BE2C (cell line): ENCODE results near the gene TECPR2. TPM values are rescaled to one million over a fixed set of nuclear protein-coding genes. Genes with fewer than 3 reads are reported as not detected.

Experiments
- DNase-seq: peaks from one replicate; pipeline ENCODE4 v3.0.0-alpha.2; 2020
- H3K27me3 ChIP-seq: fragments of 250-450 bp; sonication (Bioruptor Pico); 2 replicates; pipeline ENCODE4 v1.5.1; 2020; ENCODE audit warnings: mild to moderate bottlenecking
- H3K36me3 ChIP-seq: fragments of 250-450 bp; sonication (Bioruptor Pico); 2 replicates; pipeline ENCODE4 v1.5.1; 2020; ENCODE audit warnings: mild to moderate bottlenecking
- H3K4me1 ChIP-seq: fragments of 250-450 bp; sonication (Bioruptor Pico); 2 replicates; pipeline ENCODE4 v1.5.1; 2020
- H3K4me3 ChIP-seq: 2 replicates; pipeline ENCODE4 v1.5.1; 2011; ENCODE audit warnings: low read depth, low read length
- H3K9me3 ChIP-seq: fragments of 250-450 bp; sonication (Bioruptor Pico); 2 replicates; pipeline ENCODE4 v1.5.1; 2020
- polyA plus RNA-seq: library from polyadenylated mRNA; unstranded; fragments of >200 nt; gene quantifications from one replicate; pipeline ENCODE4 v1.2.1, GENCODE V29; 2012; ENCODE audit warnings: low read depth, missing spikeins; ENCODE audit not compliant: insufficient read length, insufficient read depth
- TF ChIP-seq, protein P1 (sequence below): IDR thresholded peaks from 2 replicates; pipeline ENCODE4 v1.5.1; 2012; ENCODE audit warnings: mild to moderate bottlenecking, low read depth, low read length

Gene TECPR2, protein sequence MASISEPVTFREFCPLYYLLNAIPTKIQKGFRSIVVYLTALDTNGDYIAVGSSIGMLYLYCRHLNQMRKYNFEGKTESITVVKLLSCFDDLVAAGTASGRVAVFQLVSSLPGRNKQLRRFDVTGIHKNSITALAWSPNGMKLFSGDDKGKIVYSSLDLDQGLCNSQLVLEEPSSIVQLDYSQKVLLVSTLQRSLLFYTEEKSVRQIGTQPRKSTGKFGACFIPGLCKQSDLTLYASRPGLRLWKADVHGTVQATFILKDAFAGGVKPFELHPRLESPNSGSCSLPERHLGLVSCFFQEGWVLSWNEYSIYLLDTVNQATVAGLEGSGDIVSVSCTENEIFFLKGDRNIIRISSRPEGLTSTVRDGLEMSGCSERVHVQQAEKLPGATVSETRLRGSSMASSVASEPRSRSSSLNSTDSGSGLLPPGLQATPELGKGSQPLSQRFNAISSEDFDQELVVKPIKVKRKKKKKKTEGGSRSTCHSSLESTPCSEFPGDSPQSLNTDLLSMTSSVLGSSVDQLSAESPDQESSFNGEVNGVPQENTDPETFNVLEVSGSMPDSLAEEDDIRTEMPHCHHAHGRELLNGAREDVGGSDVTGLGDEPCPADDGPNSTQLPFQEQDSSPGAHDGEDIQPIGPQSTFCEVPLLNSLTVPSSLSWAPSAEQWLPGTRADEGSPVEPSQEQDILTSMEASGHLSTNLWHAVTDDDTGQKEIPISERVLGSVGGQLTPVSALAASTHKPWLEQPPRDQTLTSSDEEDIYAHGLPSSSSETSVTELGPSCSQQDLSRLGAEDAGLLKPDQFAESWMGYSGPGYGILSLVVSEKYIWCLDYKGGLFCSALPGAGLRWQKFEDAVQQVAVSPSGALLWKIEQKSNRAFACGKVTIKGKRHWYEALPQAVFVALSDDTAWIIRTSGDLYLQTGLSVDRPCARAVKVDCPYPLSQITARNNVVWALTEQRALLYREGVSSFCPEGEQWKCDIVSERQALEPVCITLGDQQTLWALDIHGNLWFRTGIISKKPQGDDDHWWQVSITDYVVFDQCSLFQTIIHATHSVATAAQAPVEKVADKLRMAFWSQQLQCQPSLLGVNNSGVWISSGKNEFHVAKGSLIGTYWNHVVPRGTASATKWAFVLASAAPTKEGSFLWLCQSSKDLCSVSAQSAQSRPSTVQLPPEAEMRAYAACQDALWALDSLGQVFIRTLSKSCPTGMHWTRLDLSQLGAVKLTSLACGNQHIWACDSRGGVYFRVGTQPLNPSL (N-terminal part only)
- 3.4 TPM for polyA plus RNA-seq

- H3K27me3 ChIP-seq = no peaks in the 10 kb centered on the region
- peak; percentile 99 for DNase-seq
- H3K4me1 ChIP-seq = peaks cover 4% of the 10 kb centered on the region
- H3K4me3 ChIP-seq = peak within 1 kb of the TSS; percentile 81
- TF ChIP-seq, protein P1, sequence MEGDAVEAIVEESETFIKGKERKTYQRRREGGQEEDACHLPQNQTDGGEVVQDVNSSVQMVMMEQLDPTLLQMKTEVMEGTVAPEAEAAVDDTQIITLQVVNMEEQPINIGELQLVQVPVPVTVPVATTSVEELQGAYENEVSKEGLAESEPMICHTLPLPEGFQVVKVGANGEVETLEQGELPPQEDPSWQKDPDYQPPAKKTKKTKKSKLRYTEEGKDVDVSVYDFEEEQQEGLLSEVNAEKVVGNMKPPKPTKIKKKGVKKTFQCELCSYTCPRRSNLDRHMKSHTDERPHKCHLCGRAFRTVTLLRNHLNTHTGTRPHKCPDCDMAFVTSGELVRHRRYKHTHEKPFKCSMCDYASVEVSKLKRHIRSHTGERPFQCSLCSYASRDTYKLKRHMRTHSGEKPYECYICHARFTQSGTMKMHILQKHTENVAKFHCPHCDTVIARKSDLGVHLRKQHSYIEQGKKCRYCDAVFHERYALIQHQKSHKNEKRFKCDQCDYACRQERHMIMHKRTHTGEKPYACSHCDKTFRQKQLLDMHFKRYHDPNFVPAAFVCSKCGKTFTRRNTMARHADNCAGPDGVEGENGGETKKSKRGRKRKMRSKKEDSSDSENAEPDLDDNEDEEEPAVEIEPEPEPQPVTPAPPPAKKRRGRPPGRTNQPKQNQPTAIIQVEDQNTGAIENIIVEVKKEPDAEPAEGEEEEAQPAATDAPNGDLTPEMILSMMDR = no peak
- H3K9me3 ChIP-seq = no peaks in the 10 kb centered on the region
- peaks cover 9% of the 10 kb centered on the region for H3K36me3 ChIP-seq
Observed at GRCh38 chr14:102362545-102363181, at the start of gene TECPR2, which contains the start of gene CINP. TECPR2 (plus strand) TSS chr14:102362941; CDS start chr14:102376722, 13,781 bp downstream. CINP (minus strand) TSS chr14:102362890; CDS start chr14:102362851, 39 bp downstream.

DNA sequence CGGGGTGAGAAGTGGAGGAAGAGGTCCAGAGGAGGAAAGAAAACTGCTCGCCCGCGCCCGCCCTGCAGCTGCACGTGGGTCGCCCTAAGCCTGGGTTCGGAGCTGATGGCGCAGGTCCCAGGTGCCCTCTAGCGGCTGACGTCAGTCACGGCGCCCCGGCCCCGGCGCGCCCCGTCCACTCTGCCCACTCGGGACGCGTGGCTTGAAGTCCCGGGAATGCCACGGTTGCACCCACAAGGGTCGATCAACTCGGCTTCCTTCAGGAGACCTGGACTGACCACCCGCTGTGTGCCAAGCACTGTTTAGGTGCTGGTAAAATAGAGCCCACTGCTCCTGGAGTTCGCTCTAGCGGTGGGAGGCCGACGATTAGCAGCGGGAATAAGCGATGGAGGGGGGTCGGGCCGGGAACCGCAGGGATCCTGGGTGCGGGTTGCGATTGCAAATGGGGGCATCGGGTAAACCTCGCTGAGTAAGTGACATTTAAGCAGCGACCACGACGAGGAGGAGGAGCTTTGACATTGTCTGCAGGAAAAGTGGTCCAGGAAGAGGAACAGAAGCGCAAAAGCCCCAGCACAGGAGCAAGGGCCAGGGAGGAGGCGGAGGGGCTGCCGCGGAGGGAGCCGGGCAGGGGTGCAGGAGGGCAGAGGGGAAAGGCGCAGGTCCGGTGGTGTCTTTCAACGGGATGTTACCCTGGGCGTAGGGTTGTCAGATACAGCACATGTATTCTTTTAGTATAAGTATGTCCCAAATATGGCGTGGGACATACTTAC lies 48.3 kb upstream of the TECPR2 start:
- Histone ChIP-seq H3K4me1 (peaks cover 10% of the 10 kb centered on the region), H3K9me3 (no peaks in the 10 kb centered on the region), H3K36me3 (no peaks in the 10 kb centered on the region), H3K4me3 (peak overlapping the region; percentile 75), H3K27me3 (no peaks in the 10 kb centered on the region)
- DNase-seq = peak; percentile 87
- TF ChIP-seq, protein P1 = peak; percentile 82

DNA sequence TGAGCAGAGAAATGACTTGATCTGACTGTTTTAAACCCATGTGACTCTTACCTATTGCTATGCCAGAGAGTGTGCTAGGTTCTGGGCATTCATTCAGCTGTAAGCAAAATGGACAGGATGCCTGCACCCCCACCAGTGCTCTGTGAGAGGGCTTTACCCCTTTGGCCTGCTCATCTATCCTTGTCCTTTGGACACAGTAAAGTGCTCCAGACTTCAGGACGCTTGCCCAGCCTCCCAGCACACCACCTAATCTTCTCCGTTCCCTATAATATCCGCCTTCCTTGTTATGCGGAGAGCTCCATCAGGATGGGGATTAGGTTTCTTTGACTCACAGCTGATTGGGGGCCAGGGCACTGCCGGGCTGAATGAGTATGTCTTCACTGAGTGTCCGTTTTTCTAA lies 47.6 kb upstream of the TECPR2 start:
- no peaks in the 10 kb centered on the region for H3K27me3 ChIP-seq
- DNase-seq = no peak
- peaks cover 10% of the 10 kb centered on the region for H3K4me1 ChIP-seq
- H3K36me3 ChIP-seq = no peaks in the 10 kb centered on the region
- H3K9me3 ChIP-seq = no peaks in the 10 kb centered on the region
- H3K4me3 ChIP-seq = no peak overlapping the region; the same call in 1 of the 2 replicates
- TF ChIP-seq, protein P1 = no peak

DNA sequence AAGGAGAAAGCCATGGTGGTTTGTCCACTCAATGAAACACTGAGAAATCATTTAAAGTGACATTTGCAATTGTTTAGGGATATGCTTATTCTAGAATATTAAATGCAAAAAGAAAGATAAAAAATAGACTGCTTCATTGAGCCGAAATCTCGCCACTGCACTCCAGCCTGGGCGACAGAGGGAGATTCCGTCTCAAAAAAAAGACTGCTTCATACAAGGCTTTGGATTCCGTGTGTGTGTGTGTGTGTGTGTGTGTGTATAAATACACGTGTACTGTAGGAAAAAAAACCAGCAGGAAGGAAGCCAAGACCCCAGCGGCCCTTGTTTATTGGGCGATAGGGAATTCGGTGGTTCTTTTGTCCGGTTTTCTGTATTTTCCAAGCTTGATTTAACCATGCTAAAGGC lies 46.4 kb upstream of the TECPR2 start:
- Histone ChIP-seq H3K36me3 (no peaks in the 10 kb centered on the region), H3K27me3 (no peaks in the 10 kb centered on the region), H3K4me1 (peaks cover 10% of the 10 kb centered on the region), H3K9me3 (no peaks in the 10 kb centered on the region), H3K4me3 (peak overlapping the region; percentile 74)
- TF ChIP-seq, protein P1 = no peak
- DNase-seq = peak; percentile 67
